ENCODE data around the gene NUP205. TPM values are rescaled to one million over a fixed set of nuclear protein-coding genes. Genes with fewer than 3 reads are reported as not detected.
"Not testable (repeated sequence)": the region's sequence is repeated elsewhere in the genome, so short reads cannot be mapped to it uniquely, and the experiment has no call there.

The NUP205 gene

GRCh38 chr7:135692055-135692454 lies 134.3 kb downstream of the NUP205 start:
- no peak overlapping the region for H2BK5ac ChIP-seq (ENCODE audit: low read length)
- H3K4me2 ChIP-seq (ENCODE audit: low read length), result no peak overlapping the region
- H3K18ac ChIP-seq (ENCODE audit: low read length), result no peak overlapping the region
- H3K36me3 ChIP-seq (ENCODE audit: control insufficient read depth, insufficient read depth, low read length), result no peaks in the 10 kb centered on the region
- H2AK5ac ChIP-seq (ENCODE audit: low read length), result no peak overlapping the region
- H3K9ac ChIP-seq (ENCODE audit: low read length), result no peak overlapping the region
- no peak overlapping the region for H3K27ac ChIP-seq (ENCODE audit: low read depth, low read length)
- no peak overlapping the region for H3K4me3 ChIP-seq (ENCODE audit: low read length)
- H3K79me2 ChIP-seq (ENCODE audit: control insufficient read depth, insufficient read depth, low read length), result no peaks in the 10 kb centered on the region
- DNase-seq, result no peak
- no peak overlapping the region for H3K56ac ChIP-seq (ENCODE audit: low read length)
- H3K4ac ChIP-seq (ENCODE audit: low read depth, low read length), result no peak overlapping the region
- H4K5ac ChIP-seq (ENCODE audit: low read length), result no peak overlapping the region
- no CpG with 5 or more reads among the region's 3 CpGs for WGBS (ENCODE audit: extremely low coverage, insufficient coverage, low lambda C conversion rate)
- no peaks in the 10 kb centered on the region for H3K79me1 ChIP-seq (ENCODE audit: low read length)
- H3K4me1 ChIP-seq (ENCODE audit: control insufficient read depth, low read depth, low read length), result no peaks in the 10 kb centered on the region
- no peak overlapping the region for H2BK15ac ChIP-seq (replicated peaks; ENCODE audit: low read depth)
- no peaks in the 10 kb centered on the region for H3K27me3 ChIP-seq (ENCODE audit: insufficient read depth, low read length, poor library complexity)
- no peak overlapping the region for H3K23ac ChIP-seq (ENCODE audit: low read length)
- no peak overlapping the region for H2BK120ac ChIP-seq (ENCODE audit: low read depth, low read length)
- H4K8ac ChIP-seq (ENCODE audit: low read depth, low read length), result no peak overlapping the region

- H3K18ac ChIP-seq (ENCODE audit: low read length); H3K4me3 ChIP-seq (ENCODE audit: low read length); H3K4ac ChIP-seq (ENCODE audit: low read depth, low read length); DNase-seq; H4K5ac ChIP-seq (ENCODE audit: low read length); H2BK5ac ChIP-seq (ENCODE audit: low read length); H3K4me1 ChIP-seq (ENCODE audit: control insufficient read depth, low read depth, low read length); H3K27ac ChIP-seq (ENCODE audit: low read depth, low read length); H3K4me2 ChIP-seq (ENCODE audit: low read length); H2AK5ac ChIP-seq (ENCODE audit: low read length); H3K56ac ChIP-seq (ENCODE audit: low read length); H3K79me1 ChIP-seq (ENCODE audit: low read length); H2BK15ac ChIP-seq (replicated peaks; ENCODE audit: low read depth); H3K23ac ChIP-seq (ENCODE audit: low read length); H2BK120ac ChIP-seq (ENCODE audit: low read depth, low read length); H4K8ac ChIP-seq (ENCODE audit: low read depth, low read length); H3K27me3 ChIP-seq (ENCODE audit: insufficient read depth, low read length, poor library complexity); H3K36me3 ChIP-seq (ENCODE audit: control insufficient read depth, insufficient read depth, low read length); H3K79me2 ChIP-seq (ENCODE audit: control insufficient read depth, insufficient read depth, low read length); H3K9ac ChIP-seq (ENCODE audit: low read length): not testable (repeated sequence)
- WGBS (ENCODE audit: extremely low coverage, insufficient coverage, low lambda C conversion rate), result no CpG with 5 or more reads among the region's 7 CpGs
These were observed 134.9 kb downstream of the NUP205 start for GRCh38 chr7:135692606-135693005.

- Histone ChIP-seq H3K4ac (ENCODE audit: low read depth, low read length) (no peak overlapping the region), H3K79me1 (ENCODE audit: low read length) (no peaks in the 10 kb centered on the region), H3K36me3 (ENCODE audit: control insufficient read depth, insufficient read depth, low read length) (no peaks in the 10 kb centered on the region), H3K18ac (ENCODE audit: low read length) (no peak overlapping the region), H3K79me2 (ENCODE audit: control insufficient read depth, insufficient read depth, low read length) (no peaks in the 10 kb centered on the region), H4K8ac (ENCODE audit: low read depth, low read length) (no peak overlapping the region), H3K27ac (ENCODE audit: low read depth, low read length) (no peak overlapping the region), H3K56ac (ENCODE audit: low read length) (no peak overlapping the region), H4K5ac (ENCODE audit: low read length) (no peak overlapping the region), H3K4me2 (ENCODE audit: low read length) (no peak overlapping the region), H3K4me3 (ENCODE audit: low read length) (no peak overlapping the region), H2BK120ac (ENCODE audit: low read depth, low read length) (no peak overlapping the region), H3K27me3 (ENCODE audit: insufficient read depth, low read length, poor library complexity) (no peaks in the 10 kb centered on the region), H3K4me1 (ENCODE audit: control insufficient read depth, low read depth, low read length) (no peaks in the 10 kb centered on the region), H2BK15ac (replicated peaks; ENCODE audit: low read depth) (no peak overlapping the region), H2AK5ac (ENCODE audit: low read length) (no peak overlapping the region), H3K23ac (ENCODE audit: low read length) (no peak overlapping the region), H3K9ac (ENCODE audit: low read length) (no peak overlapping the region), H2BK5ac (ENCODE audit: low read length) (no peak overlapping the region)
- no peak for DNase-seq
- no CpG with 5 or more reads among the region's 4 CpGs for WGBS (ENCODE audit: extremely low coverage, insufficient coverage, low lambda C conversion rate)
These were observed 135.8 kb downstream of the NUP205 start for GRCh38 chr7:135693558-135693957.

GRCh38 chr7:135697276-135698049 lies 139.7 kb downstream of the NUP205 start:
- Histone ChIP-seq H3K4ac (ENCODE audit: low read depth, low read length) (no peak overlapping the region), H3K27ac (ENCODE audit: low read depth, low read length) (no peak overlapping the region), H3K27me3 (ENCODE audit: insufficient read depth, low read length, poor library complexity) (no peaks in the 10 kb centered on the region), H4K8ac (ENCODE audit: low read depth, low read length) (no peak overlapping the region), H3K4me1 (ENCODE audit: control insufficient read depth, low read depth, low read length) (no peaks in the 10 kb centered on the region), H3K4me3 (ENCODE audit: low read length) (no peak overlapping the region), H2BK5ac (ENCODE audit: low read length) (no peak overlapping the region), H2AK5ac (ENCODE audit: low read length) (no peak overlapping the region), H3K9ac (ENCODE audit: low read length) (no peak overlapping the region), H3K23ac (ENCODE audit: low read length) (no peak overlapping the region), H3K36me3 (ENCODE audit: control insufficient read depth, insufficient read depth, low read length) (no peaks in the 10 kb centered on the region), H2BK15ac (replicated peaks; ENCODE audit: low read depth) (no peak overlapping the region), H4K5ac (ENCODE audit: low read length) (no peak overlapping the region), H3K18ac (ENCODE audit: low read length) (no peak overlapping the region), H3K4me2 (ENCODE audit: low read length) (no peak overlapping the region), H2BK120ac (ENCODE audit: low read depth, low read length) (no peak overlapping the region), H3K79me2 (ENCODE audit: control insufficient read depth, insufficient read depth, low read length) (no peaks in the 10 kb centered on the region), H3K79me1 (ENCODE audit: low read length) (no peaks in the 10 kb centered on the region), H3K56ac (ENCODE audit: low read length) (peak overlapping the region; percentile 27)
- DNase-seq, result peak; percentile 39
- WGBS (ENCODE audit: extremely low coverage, insufficient coverage, low lambda C conversion rate), result no CpG with 5 or more reads among the region's 8 CpGs

Small RNAs within 50 kb of the gene (small RNA-seq; reads per million reads assigned to genes)
- not detected for gene RNU6-1154P (ENCODE audit: insufficient read depth)
